HG03571 (cell line): ENCODE data around the gene EFCAB13.
"Not testable (repeated sequence)": the region's sequence is repeated elsewhere in the genome, so short reads cannot be mapped to it uniquely, and the experiment has no call there.

Experiments used
- ATAC-seq: cut with Tn5 transposase; IDR thresholded peaks from one replicate; pipeline ENCODE4 v1.9.1; 2021; ENCODE audit not compliant: unreplicated experiment

Gene EFCAB13

GRCh38 chr17:47423406-47424295, 99.9 kb downstream of the EFCAB13 start:
- no peak for ATAC-seq

- ATAC-seq: not testable (repeated sequence)
Measured at GRCh38 chr17:47425233-47425632, 101.5 kb downstream of the EFCAB13 start.

- not testable (repeated sequence) for ATAC-seq
Measured at GRCh38 chr17:47425887-47426635, 102.3 kb downstream of the EFCAB13 start.

- ATAC-seq: no peak
Measured at GRCh38 chr17:47427985-47428384, 104.2 kb downstream of the EFCAB13 start.

- not testable (repeated sequence) for ATAC-seq
Measured at GRCh38 chr17:47432240-47432639, 108.5 kb downstream of the EFCAB13 start.

GRCh38 chr17:47465165-47465564, 141.4 kb downstream of the EFCAB13 start:
- ATAC-seq: no peak

GRCh38 chr17:47466976-47467375, 143.2 kb downstream of the EFCAB13 start:
- not testable (repeated sequence) for ATAC-seq

GRCh38 chr17:47470836-47471235, 147.1 kb downstream of the EFCAB13 start:
- no peak for ATAC-seq

GRCh38 chr17:47472073-47472472, 148.3 kb downstream of the EFCAB13 start:
- not testable (repeated sequence) for ATAC-seq
